Tibial nerve (tissue), 4 donors: ENCODE measurements around the gene QKI.

Experiments used
- CTCF ChIP-seq, 5 experiments: fragments of 200-600 bp in 3 of 5; fragments of 450-650 bp in 2 of 5; sonication (generic) in 3 of 5; IDR thresholded peaks; one replicate each; pipeline ENCODE4 v1.5.1; 2016 to 2019; ENCODE audit warnings: antibody characterized with exemption in 5 of 5, mild to moderate bottlenecking in 3 of 5, moderate library complexity in 2 of 5
- EP300 ChIP-seq, 2 donors: sonication (generic); formaldehyde crosslinking; IDR thresholded peaks; one replicate each; pipeline ENCODE4 v1.6.1; 2017; ENCODE audit warnings: antibody characterized with exemption in 2 of 2, mild to moderate bottlenecking in 1 of 2
- POLR2A ChIP-seq, 2 donors: fragments of 450-650 bp; IDR thresholded peaks; one replicate each; pipeline ENCODE4 v1.6.1; 2017; ENCODE audit warnings: antibody characterized with exemption in 2 of 2, mild to moderate bottlenecking in 2 of 2, moderate library complexity in 2 of 2

- TF ChIP-seq CTCF (IDR thresholded peaks at IDR 0.05) (no peak), POLR2A (IDR thresholded peaks at IDR 0.05) (no peak), EP300 (IDR thresholded peaks at IDR 0.05) (no peak)
These were observed 112.8 kb downstream of the QKI start for GRCh38 chr6:163527291-163527690.
